Caco-2 (cell line): ENCODE measurements around the gene INO80E. TPM values are rescaled to one million over a fixed set of nuclear protein-coding genes. Genes with fewer than 3 reads are reported as not detected.

Experiments
- BruUV-seq: library from RNA; stranded (reverse); fragments of 400-500 nt; replicated peaks from 2 replicates; lab custom pipeline; 2021; lab: Mats Ljungman, UMichigan
- CTCF ChIA-PET: fragments of 300-600 bp; sonication (Branson Sonifier 250); formaldehyde crosslinking; loops from one replicate; lab custom pipeline; 2022; ENCODE audit warnings: antibody characterized with exemption; lab: Charles Lee
- POLR2A ChIA-PET: fragments of 300-600 bp; sonication (Branson Sonifier 250); formaldehyde crosslinking; loops from one replicate; lab custom pipeline; 2022; ENCODE audit warnings: antibody characterized with exemption; lab: Charles Lee
- DNase-seq, 2 experiments: peaks; one replicate each; pipeline versions ENCODE4 v3.0.0 to v3.0.0-alpha.2; 2020 to 2022
- H3K27me3 ChIP-seq: replicated peaks from 2 replicates; pipeline ENCODE4 v1.6.0; 2011; ENCODE audit warnings: low read length; ENCODE audit not compliant: control insufficient read depth, insufficient read depth
- H3K36me3 ChIP-seq: 2 replicates; pipeline ENCODE4 v1.5.1; 2011; ENCODE audit warnings: low read length; ENCODE audit not compliant: control insufficient read depth, insufficient read depth
- H3K4me1 ChIP-seq: fragments of 250-450 bp; sonication (Bioruptor Pico); 2 replicates; pipeline ENCODE4 v1.5.1; 2020; ENCODE audit warnings: mild to moderate bottlenecking
- H3K4me3 ChIP-seq: 2 replicates; pipeline ENCODE4 v1.5.1; 2011; ENCODE audit warnings: low read depth, mild to moderate bottlenecking, control low read depth, low read length
- H3K9me3 ChIP-seq: fragments of 250-450 bp; sonication (Bioruptor Pico); 2 replicates; pipeline ENCODE4 v1.5.1; 2020; ENCODE audit warnings: mild to moderate bottlenecking, moderate library complexity
- H3K27ac Mint-ChIP-seq: one replicate; pipeline ENCODE4 v1.8.0; 2022; ENCODE audit warnings: mixed read lengths; ENCODE audit not compliant: unreplicated experiment
- H3K27me3 Mint-ChIP-seq: one replicate; pipeline ENCODE4 v1.8.0; 2022; ENCODE audit warnings: mixed read lengths; ENCODE audit not compliant: insufficient read depth, unreplicated experiment
- H3K36me3 Mint-ChIP-seq: one replicate; pipeline ENCODE4 v1.8.0; 2022; ENCODE audit warnings: mild to moderate bottlenecking, mixed read lengths; ENCODE audit not compliant: insufficient read depth, unreplicated experiment
- H3K4me1 Mint-ChIP-seq: one replicate; pipeline ENCODE4 v1.8.0; 2022; ENCODE audit warnings: low read depth, mixed read lengths; ENCODE audit not compliant: unreplicated experiment
- H3K4me3 Mint-ChIP-seq: one replicate; pipeline ENCODE4 v1.8.0; 2022; ENCODE audit warnings: mild to moderate bottlenecking, moderate library complexity, mixed read lengths; ENCODE audit not compliant: unreplicated experiment
- H3K9me3 Mint-ChIP-seq: one replicate; pipeline ENCODE4 v1.8.0; 2022; ENCODE audit warnings: mixed read lengths; ENCODE audit not compliant: unreplicated experiment
- intact Hi-C: fragments of 100-400 bp; cut with micrococcal nuclease; formaldehyde crosslinking; loops from one replicate; pipeline ENCODE4 v1.10.0; 2022; ENCODE audit not compliant: unreplicated experiment
- total RNA-seq: library from RNA; stranded (reverse); gene quantifications from 2 replicates; pipeline ENCODE4 v1.2.3, GENCODE V29; 2022
- TF ChIP-seq, protein P1 (sequence below), 2 experiments: fragments of 200-600 bp in 1 of 2; IDR thresholded peaks; 1 replicate in 1 of 2; 2 replicates in 1 of 2; pipeline versions ENCODE4 v1.5.1 to v1.8.0; 2011 to 2022; ENCODE audit warnings: antibody characterized with exemption in 1 of 2, control low read depth in 1 of 2, inconsistent platforms in 1 of 2, low read depth in 1 of 2, low read length in 1 of 2, mild to moderate bottlenecking in 1 of 2, moderate library complexity in 1 of 2; ENCODE audit not compliant: insufficient read depth in 1 of 2, severe bottlenecking in 1 of 2, unreplicated experiment in 1 of 2

The INO80E gene
- total RNA-seq, 1 experiment from 2014 or later, result 58.8 TPM

DNA sequence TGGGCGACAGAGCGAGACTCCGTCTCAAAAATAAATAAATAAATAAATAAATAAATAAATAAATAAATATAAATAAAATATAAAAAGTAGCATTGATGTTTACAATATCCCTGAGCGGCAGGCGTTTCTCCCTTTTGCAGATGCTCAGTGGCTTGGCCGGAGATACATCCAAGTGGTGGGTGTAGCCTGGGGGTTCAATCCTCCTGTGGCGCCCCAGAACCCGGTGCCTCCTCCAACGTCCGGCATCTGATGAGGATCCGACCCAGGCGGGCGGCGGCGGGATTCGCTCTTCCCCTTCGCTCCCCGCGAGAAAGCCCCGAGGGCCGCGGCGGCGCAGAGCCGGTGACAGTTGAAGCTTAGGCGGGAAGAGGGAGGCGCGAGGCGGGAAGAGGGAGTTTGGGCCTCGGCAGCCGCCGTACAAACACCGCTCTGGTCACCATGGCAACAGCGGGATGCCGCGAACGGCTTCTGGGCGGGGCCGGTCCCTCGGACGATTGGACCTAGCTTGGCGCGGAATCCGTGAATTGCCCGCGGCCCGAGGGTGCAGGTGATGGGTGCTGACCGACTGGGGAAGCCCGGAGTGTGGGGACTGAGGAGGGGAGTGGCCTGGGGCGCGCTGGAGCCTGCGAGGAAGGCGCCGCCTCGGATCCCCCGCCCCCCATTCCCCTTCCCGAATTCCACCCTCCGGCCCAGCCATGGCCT lies 56.8 kb downstream of the INO80E start:
- H3K4me1 Mint-ChIP-seq, result peaks cover 8% of the 10 kb centered on the region
- H3K36me3 Mint-ChIP-seq, result peaks cover 19% of the 10 kb centered on the region
- H3K4me3 ChIP-seq, result peak overlapping the region; percentile 49
- H3K27me3 ChIP-seq, result no peaks in the 10 kb centered on the region
- H3K27me3 Mint-ChIP-seq, result no peaks in the 10 kb centered on the region
- H3K9me3 ChIP-seq, result no peaks in the 10 kb centered on the region
- intact Hi-C loops, result no loop called here
- peak overlapping the region; percentile 61 for H3K27ac Mint-ChIP-seq
- peaks cover 5% of the 10 kb centered on the region; the same call in 1 of the 2 replicates for H3K4me1 ChIP-seq
- POLR2A ChIA-PET, result interaction anchor here (0.6 to 1.0 kb wide), 2 partner anchors 13 to 87 kb away, joined by 3 to 5 read pairs; partner anchors contain the start of gene ALDOA
- no TSS peak for BruUV-seq
- CTCF ChIA-PET, result interaction anchor here (1.7 kb wide), 1 partner anchor 80 kb away, joined by 4 read pairs; no protein-coding TSS in a partner anchor
- peak; percentile 95 for DNase-seq
- H3K9me3 Mint-ChIP-seq, result no peaks in the 10 kb centered on the region
- H3K4me3 Mint-ChIP-seq, result peak overlapping the region; percentile 73
- no peaks in the 10 kb centered on the region for H3K36me3 ChIP-seq
- TF ChIP-seq, protein P1, sequence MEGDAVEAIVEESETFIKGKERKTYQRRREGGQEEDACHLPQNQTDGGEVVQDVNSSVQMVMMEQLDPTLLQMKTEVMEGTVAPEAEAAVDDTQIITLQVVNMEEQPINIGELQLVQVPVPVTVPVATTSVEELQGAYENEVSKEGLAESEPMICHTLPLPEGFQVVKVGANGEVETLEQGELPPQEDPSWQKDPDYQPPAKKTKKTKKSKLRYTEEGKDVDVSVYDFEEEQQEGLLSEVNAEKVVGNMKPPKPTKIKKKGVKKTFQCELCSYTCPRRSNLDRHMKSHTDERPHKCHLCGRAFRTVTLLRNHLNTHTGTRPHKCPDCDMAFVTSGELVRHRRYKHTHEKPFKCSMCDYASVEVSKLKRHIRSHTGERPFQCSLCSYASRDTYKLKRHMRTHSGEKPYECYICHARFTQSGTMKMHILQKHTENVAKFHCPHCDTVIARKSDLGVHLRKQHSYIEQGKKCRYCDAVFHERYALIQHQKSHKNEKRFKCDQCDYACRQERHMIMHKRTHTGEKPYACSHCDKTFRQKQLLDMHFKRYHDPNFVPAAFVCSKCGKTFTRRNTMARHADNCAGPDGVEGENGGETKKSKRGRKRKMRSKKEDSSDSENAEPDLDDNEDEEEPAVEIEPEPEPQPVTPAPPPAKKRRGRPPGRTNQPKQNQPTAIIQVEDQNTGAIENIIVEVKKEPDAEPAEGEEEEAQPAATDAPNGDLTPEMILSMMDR (IDR thresholded peaks at IDR 0.05; ENCODE audit: insufficient read depth in 1 of 2, low read depth in 1 of 2, low read length in 1 of 2, severe bottlenecking in 1 of 2, unreplicated experiment in 1 of 2), result no peak

DNA sequence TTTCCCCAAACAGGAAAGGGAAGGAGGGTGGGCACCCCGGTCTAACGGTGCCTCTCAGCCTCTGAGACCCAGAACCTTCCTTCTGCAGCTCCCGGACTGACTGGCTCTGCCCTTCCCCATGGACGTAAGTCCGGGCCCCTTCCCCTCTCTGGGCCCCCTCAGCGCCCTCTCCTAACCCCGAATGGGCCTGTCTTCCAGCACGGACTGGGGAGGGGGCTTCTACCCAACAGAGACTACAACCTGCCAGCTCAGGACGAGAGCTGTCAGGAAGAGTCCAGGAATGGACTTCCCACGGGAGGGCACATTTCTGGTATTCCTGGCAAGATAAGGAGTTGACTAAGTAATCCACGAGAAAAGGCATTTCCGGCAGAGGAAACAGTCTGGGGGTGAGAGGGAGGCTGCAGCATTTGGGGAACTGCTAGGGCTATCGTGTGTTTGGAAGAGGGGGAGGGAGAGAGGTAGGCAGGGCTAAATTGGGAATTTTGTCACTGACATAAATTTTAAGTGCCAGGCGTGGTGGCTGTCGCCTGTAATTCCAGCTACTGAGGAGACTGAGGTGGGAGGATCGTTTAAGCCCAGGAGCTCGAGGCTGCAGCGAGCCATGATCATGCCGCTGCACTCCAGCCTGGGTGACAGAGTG lies 57.5 kb downstream of the INO80E start:
- TF ChIP-seq, protein P1 (IDR thresholded peaks at IDR 0.05; ENCODE audit: insufficient read depth in 1 of 2, low read depth in 1 of 2, low read length in 1 of 2, severe bottlenecking in 1 of 2, unreplicated experiment in 1 of 2), result no peak
- peaks cover 19% of the 10 kb centered on the region for H3K36me3 Mint-ChIP-seq
- H3K9me3 ChIP-seq, result no peaks in the 10 kb centered on the region
- H3K27me3 ChIP-seq, result no peaks in the 10 kb centered on the region
- intact Hi-C loops, result no loop called here
- peak overlapping the region; percentile 61 for H3K27ac Mint-ChIP-seq
- H3K4me1 ChIP-seq, result peaks cover 5% of the 10 kb centered on the region; the same call in 1 of the 2 replicates
- CTCF ChIA-PET, result interaction anchor here (0.9 to 1.7 kb wide), 2 partner anchors 12 to 80 kb away, joined by 3 to 4 read pairs; partner anchors contain the start of gene ALDOA
- H3K36me3 ChIP-seq, result no peaks in the 10 kb centered on the region
- H3K9me3 Mint-ChIP-seq, result no peaks in the 10 kb centered on the region
- peak overlapping the region; percentile 73 for H3K4me3 Mint-ChIP-seq
- peak overlapping the region; percentile 49 for H3K4me3 ChIP-seq
- BruUV-seq, result no TSS peak
- peaks cover 8% of the 10 kb centered on the region for H3K4me1 Mint-ChIP-seq
- POLR2A ChIA-PET, result interaction anchor here (1.0 kb wide), 1 partner anchor 12 kb away, joined by 5 read pairs; the partner anchor contains the start of gene ALDOA
- H3K27me3 Mint-ChIP-seq, result no peaks in the 10 kb centered on the region
- DNase-seq, result peak in 1 of 2 experiments; percentile 29

DNA sequence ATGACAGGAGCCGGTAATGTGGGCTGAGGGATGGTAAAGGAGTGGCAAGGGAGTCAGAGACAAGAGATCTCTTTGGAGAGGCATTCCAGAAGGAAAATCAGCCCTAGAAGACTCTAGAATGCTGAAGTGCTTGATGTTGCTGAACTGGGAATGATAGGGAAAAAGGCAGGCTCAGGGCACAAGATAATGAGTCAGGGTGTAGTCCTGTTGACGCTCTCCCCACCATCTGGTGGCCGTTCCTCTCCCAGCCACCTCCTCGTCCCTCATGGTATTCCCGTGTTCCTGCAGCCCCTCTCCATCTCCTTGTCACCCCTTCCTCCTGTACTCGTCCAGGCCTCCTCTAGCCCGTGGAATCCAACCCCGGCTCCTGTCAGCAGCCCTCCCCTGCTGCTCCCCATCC lies 58.4 kb downstream of the INO80E start:
- no peaks in the 10 kb centered on the region for H3K9me3 Mint-ChIP-seq
- Histone ChIP-seq H3K4me1 (peaks cover 5% of the 10 kb centered on the region; the same call in 1 of the 2 replicates), H3K4me3 (no peak overlapping the region), H3K36me3 (no peaks in the 10 kb centered on the region), H3K9me3 (no peaks in the 10 kb centered on the region), H3K27me3 (no peaks in the 10 kb centered on the region)
- peaks cover 8% of the 10 kb centered on the region for H3K4me1 Mint-ChIP-seq
- peak overlapping the region; percentile 7 for H3K4me3 Mint-ChIP-seq
- no peak overlapping the region for H3K27ac Mint-ChIP-seq
- TF ChIP-seq, protein P1 (IDR thresholded peaks at IDR 0.05; ENCODE audit: insufficient read depth in 1 of 2, low read depth in 1 of 2, low read length in 1 of 2, severe bottlenecking in 1 of 2, unreplicated experiment in 1 of 2), result no peak
- H3K27me3 Mint-ChIP-seq, result no peaks in the 10 kb centered on the region
- ChIA-PET CTCF (interaction anchor here (0.9 to 1.2 kb wide), 2 partner anchors 11 kb away, joined by 3 read pairs; partner anchors contain the start of gene ALDOA), POLR2A (no interaction called here)
- intact Hi-C loops, result no loop called here
- no TSS peak for BruUV-seq
- H3K36me3 Mint-ChIP-seq, result peaks cover 19% of the 10 kb centered on the region
- DNase-seq, result no peak
